Measurements from ENCODE around the gene GPR62. TPM values are rescaled to one million over a fixed set of nuclear protein-coding genes. Genes with fewer than 3 reads are reported as not detected.

Gene GPR62
- total and polyA plus RNA-seq, 9 of the 15 experiments (the other 6 are each of a cell fraction or from before 2014, with no cell fraction given), result not detected

DNA sequence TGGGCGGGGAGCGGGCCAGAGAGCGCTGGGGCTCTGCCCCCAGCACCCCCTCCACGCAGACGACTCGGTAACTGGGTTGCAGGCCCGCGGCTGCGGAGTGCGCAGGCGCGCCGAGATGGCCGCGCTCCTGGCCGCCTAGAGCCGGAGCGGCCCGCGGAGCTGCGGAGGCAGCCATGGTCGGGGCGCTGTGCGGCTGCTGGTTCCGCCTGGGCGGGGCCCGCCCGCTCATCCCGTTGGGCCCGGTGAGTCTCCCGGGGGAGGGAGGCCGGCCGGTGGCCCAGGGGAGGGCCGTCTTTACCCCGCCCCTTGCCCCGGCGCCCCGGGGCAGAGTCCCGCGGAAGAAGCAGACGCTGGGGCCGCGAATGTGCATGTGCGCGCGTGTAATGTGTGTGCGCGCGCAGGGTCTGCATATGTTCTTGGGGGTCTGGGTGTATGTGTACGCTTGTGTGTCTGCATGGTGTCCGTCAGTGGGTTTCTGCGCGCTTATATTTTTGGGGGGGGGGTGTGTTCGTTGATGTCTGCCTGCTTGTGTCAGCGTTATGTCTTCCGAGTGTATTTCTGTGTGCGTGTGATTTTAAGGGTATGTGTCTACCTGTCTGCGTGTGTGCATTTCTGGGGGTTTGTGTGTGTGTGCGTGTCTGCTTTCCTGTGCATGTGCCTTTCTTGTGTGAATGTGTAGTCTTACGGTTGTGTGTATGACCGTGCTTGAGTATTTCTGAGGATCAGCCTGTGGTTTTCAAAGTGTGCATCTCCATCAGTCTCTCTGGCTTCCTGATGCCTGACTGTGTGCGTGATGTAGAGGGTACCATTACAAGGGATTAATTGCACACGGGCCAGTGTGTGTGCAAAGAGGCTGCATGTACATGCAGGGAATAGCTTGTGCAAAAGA is 20.0 kb downstream of the GPR62 start, which contains the start of gene ABHD14A (continued):
- peak; percentile 41; the same call in 1 of the 2 replicates for TF ChIP-seq RB1 (IDR thresholded peaks at IDR 0.05; ENCODE audit: low read depth)
- no peak for TF ChIP-seq NCOR1 (IDR thresholded peaks at IDR 0.05)
- TF ChIP-seq NUFIP1 (IDR thresholded peaks at IDR 0.05; ENCODE audit: partially characterized antibody), result no peak
- TF ChIP-seq CBX3 (IDR thresholded peaks at IDR 0.05; ENCODE audit: borderline replicate concordance in 1 of 2, low read length in 2 of 2), result no peak
- TF ChIP-seq SMARCE1 (IDR thresholded peaks at IDR 0.05), result no peak
- peak; percentile 39 for TF ChIP-seq RBBP5 (IDR thresholded peaks at IDR 0.05; ENCODE audit: borderline replicate concordance, insufficient read depth, low read length, poor library complexity, severe bottlenecking)
- no peak for TF ChIP-seq ASH1L (IDR thresholded peaks at IDR 0.05; ENCODE audit: borderline replicate concordance, low read depth, partially characterized antibody)
- no peak for TF ChIP-seq ZNF263 (CRISPR knock-in tag; IDR thresholded peaks at IDR 0.05; ENCODE audit: borderline replicate concordance)
- TF ChIP-seq, protein P1, sequence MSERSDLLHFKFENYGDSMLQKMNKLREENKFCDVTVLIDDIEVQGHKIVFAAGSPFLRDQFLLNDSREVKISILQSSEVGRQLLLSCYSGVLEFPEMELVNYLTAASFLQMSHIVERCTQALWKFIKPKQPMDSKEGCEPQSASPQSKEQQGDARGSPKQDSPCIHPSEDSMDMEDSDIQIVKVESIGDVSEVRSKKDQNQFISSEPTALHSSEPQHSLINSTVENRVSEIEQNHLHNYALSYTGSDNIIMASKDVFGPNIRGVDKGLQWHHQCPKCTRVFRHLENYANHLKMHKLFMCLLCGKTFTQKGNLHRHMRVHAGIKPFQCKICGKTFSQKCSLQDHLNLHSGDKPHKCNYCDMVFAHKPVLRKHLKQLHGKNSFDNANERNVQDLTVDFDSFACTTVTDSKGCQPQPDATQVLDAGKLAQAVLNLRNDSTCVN (CRISPR knock-in tag; IDR thresholded peaks at IDR 0.05), result peak; percentile 73; the same call in 1 of the 2 replicates
- no peak for TF ChIP-seq KAT2B (IDR thresholded peaks at IDR 0.05; ENCODE audit: low read depth, low read length)
- TF ChIP-seq SIN3B (IDR thresholded peaks at IDR 0.05; ENCODE audit: low read depth), result peak; percentile 31; the same call in 1 of the 2 replicates
- TF ChIP-seq MIER1 (IDR thresholded peaks at IDR 0.05; ENCODE audit: low read depth), result peak; percentile 21; the same call in 1 of the 2 replicates
- peak; percentile 49 for TF ChIP-seq ARHGAP35 (IDR thresholded peaks at IDR 0.05; ENCODE audit: partially characterized antibody)
- TF ChIP-seq HDAC2 (IDR thresholded peaks at IDR 0.05), result 0 out of 2 replicates have a peak, but pooled peaks have one; percentile 26
- TF ChIP-seq ERF (CRISPR knock-in tag; IDR thresholded peaks at IDR 0.05), result no peak
- peak in 1 of 2 experiments; percentile 79; a peak in 2 of 4 replicates for TF ChIP-seq NONO (IDR thresholded peaks at IDR 0.05; ENCODE audit: low read depth in 2 of 2, low read length in 1 of 2)
- TF ChIP-seq SMAD4 (CRISPR knock-in tag; conservative IDR thresholded peaks at IDR 0.05), result peak; percentile 21
- TF ChIP-seq YY1 (IDR thresholded peaks at IDR 0.05; ENCODE audit: borderline replicate concordance in 1 of 3, control insufficient read depth in 1 of 3, extremely low read depth in 1 of 3, insufficient read depth in 3 of 3, insufficient read length in 1 of 3, insufficient replicate concordance in 2 of 3, low read depth in 1 of 3, low read length in 2 of 3), result peak in 2 of 3 experiments; percentile 89 to 90
- TF ChIP-seq, protein P2, sequence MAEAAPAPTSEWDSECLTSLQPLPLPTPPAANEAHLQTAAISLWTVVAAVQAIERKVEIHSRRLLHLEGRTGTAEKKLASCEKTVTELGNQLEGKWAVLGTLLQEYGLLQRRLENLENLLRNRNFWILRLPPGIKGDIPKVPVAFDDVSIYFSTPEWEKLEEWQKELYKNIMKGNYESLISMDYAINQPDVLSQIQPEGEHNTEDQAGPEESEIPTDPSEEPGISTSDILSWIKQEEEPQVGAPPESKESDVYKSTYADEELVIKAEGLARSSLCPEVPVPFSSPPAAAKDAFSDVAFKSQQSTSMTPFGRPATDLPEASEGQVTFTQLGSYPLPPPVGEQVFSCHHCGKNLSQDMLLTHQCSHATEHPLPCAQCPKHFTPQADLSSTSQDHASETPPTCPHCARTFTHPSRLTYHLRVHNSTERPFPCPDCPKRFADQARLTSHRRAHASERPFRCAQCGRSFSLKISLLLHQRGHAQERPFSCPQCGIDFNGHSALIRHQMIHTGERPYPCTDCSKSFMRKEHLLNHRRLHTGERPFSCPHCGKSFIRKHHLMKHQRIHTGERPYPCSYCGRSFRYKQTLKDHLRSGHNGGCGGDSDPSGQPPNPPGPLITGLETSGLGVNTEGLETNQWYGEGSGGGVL (CRISPR knock-in tag; IDR thresholded peaks at IDR 0.05), result no peak
- TF ChIP-seq, protein P3, sequence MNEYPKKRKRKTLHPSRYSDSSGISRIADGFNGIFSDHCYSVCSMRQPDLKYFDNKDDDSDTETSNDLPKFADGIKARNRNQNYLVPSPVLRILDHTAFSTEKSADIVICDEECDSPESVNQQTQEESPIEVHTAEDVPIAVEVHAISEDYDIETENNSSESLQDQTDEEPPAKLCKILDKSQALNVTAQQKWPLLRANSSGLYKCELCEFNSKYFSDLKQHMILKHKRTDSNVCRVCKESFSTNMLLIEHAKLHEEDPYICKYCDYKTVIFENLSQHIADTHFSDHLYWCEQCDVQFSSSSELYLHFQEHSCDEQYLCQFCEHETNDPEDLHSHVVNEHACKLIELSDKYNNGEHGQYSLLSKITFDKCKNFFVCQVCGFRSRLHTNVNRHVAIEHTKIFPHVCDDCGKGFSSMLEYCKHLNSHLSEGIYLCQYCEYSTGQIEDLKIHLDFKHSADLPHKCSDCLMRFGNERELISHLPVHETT (CRISPR knock-in tag; conservative IDR thresholded peaks at IDR 0.05 in 1 of 2, IDR thresholded peaks at IDR 0.05 in 1 of 2), result peak in 1 of 2 experiments; percentile 92; a peak in 2 of 4 replicates
- no peak for TF ChIP-seq XRCC3 (IDR thresholded peaks at IDR 0.05)
- TF ChIP-seq TBP (optimal IDR thresholded peaks at IDR 0.05; ENCODE audit: low read depth, low read length), result peak; percentile 36

All from K562 (cell line).